DOHH2 (cell line): ENCODE measurements around the gene CFAP119.

Source experiments
- H3F3A ChIP-seq: fragments of 200-600 bp; sonication (generic), shearing (Covaris generic); 2 replicates; pipeline ENCODE4 v1.6.0; 2016; ENCODE audit warnings: antibody characterized with exemption, mild to moderate bottlenecking; ENCODE audit not compliant: control insufficient read depth, insufficient read depth
- H3K27ac ChIP-seq: fragments of 200-600 bp; sonication (generic); 2 replicates; pipeline ENCODE4 v1.5.1; 2014; ENCODE audit warnings: low read depth, mild to moderate bottlenecking, low read length, moderate library complexity
- H3K27me3 ChIP-seq: fragments of 200-600 bp; sonication (generic); 2 replicates; pipeline ENCODE4 v1.6.1; 2014; ENCODE audit warnings: mild to moderate bottlenecking, low read length, mixed read lengths; ENCODE audit not compliant: control insufficient read depth
- H3K36me3 ChIP-seq: fragments of 200-600 bp; sonication (generic); 2 replicates; pipeline ENCODE4 v1.6.1; 2014; ENCODE audit warnings: mild to moderate bottlenecking, low read length, moderate library complexity, mixed read lengths; ENCODE audit not compliant: control insufficient read depth
- H3K4me1 ChIP-seq: fragments of 200-600 bp; sonication (generic); 2 replicates; pipeline ENCODE4 v1.6.1; 2014; ENCODE audit warnings: mild to moderate bottlenecking, low read length, mixed read lengths; ENCODE audit not compliant: control insufficient read depth
- H3K4me2 ChIP-seq: fragments of 200-600 bp; sonication (generic); 2 replicates; pipeline ENCODE4 v1.6.0; 2014; ENCODE audit warnings: mild to moderate bottlenecking, low read length, moderate library complexity
- H3K4me3 ChIP-seq: fragments of 200-600 bp; sonication (generic); 2 replicates; pipeline ENCODE4 v1.5.1; 2014; ENCODE audit warnings: mild to moderate bottlenecking, low read length, mixed read lengths
- H3K79me2 ChIP-seq: fragments of 200-600 bp; sonication (generic); 2 replicates; pipeline ENCODE4 v1.6.1; 2014; ENCODE audit warnings: mild to moderate bottlenecking, low read length, mixed read lengths; ENCODE audit not compliant: control insufficient read depth
- H3K9me2 ChIP-seq: fragments of 200-600 bp; sonication (generic); replicated peaks from 2 replicates; pipeline ENCODE4 v1.6.1; 2014; ENCODE audit warnings: mild to moderate bottlenecking, low read length, mixed read lengths; ENCODE audit not compliant: control insufficient read depth
- H3K9me3 ChIP-seq: fragments of 200-600 bp; sonication (generic); 2 replicates; pipeline ENCODE4 v1.6.1; 2014; ENCODE audit warnings: antibody characterized with exemption, low read length, mixed read lengths; ENCODE audit not compliant: control insufficient read depth, insufficient read depth
- H4K20me1 ChIP-seq: fragments of 200-600 bp; sonication (generic); 2 replicates; pipeline ENCODE4 v1.6.0; 2014; ENCODE audit warnings: low read depth, mild to moderate bottlenecking, antibody characterized with exemption, low read length, moderate library complexity; ENCODE audit not compliant: control insufficient read depth, insufficient read depth
- EZH2phosphoT487 ChIP-seq: fragments of 200-600 bp; sonication (generic); IDR thresholded peaks from 2 replicates; pipeline ENCODE4 v1.6.1; 2017; ENCODE audit warnings: borderline replicate concordance, mild to moderate bottlenecking, antibody characterized with exemption, low read length, moderate library complexity, mixed read lengths
- TF ChIP-seq, protein P1 (sequence below): fragments of 200-600 bp; sonication (generic); IDR thresholded peaks from one replicate; pipeline ENCODE4 v1.5.1; 2014; ENCODE audit warnings: antibody characterized with exemption, mild to moderate bottlenecking, low read depth, low read length; ENCODE audit not compliant: poor library complexity, severe bottlenecking

Gene CFAP119

DNA sequence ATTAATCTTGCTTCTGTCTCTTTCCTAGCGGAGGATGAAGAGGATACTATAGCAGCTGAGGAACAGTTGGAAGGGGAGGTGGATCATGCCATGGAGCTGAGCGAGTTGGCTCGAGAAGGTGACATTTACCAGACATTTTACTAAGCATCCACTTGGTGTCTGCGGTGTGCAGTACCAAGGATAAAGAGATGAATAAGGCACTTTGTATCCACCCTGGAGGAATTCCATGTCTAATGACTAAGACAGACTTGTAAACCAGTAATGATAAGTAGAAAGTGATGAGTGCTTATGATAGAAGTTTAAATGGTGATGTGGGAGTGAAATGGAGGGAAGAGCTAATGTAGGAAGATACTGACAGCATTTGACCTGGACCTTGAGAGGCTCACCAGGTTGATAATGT, 50.9 kb downstream of the CFAP119 start:
- Histone ChIP-seq H3K9me2 (no peaks in the 10 kb centered on the region), H3K79me2 (peaks cover 18% of the 10 kb centered on the region), H3K4me1 (no peaks in the 10 kb centered on the region), H3F3A (no peaks in the 10 kb centered on the region; the same call in none of the 2 replicates), H3K27me3 (no peaks in the 10 kb centered on the region), H3K9me3 (no peaks in the 10 kb centered on the region), H3K4me3 (no peak overlapping the region), H3K36me3 (peaks cover 93% of the 10 kb centered on the region), H3K4me2 (no peak overlapping the region), H3K27ac (no peak overlapping the region), H4K20me1 (peaks cover 3% of the 10 kb centered on the region; the same call in 1 of the 2 replicates)
- TF ChIP-seq, protein P1, sequence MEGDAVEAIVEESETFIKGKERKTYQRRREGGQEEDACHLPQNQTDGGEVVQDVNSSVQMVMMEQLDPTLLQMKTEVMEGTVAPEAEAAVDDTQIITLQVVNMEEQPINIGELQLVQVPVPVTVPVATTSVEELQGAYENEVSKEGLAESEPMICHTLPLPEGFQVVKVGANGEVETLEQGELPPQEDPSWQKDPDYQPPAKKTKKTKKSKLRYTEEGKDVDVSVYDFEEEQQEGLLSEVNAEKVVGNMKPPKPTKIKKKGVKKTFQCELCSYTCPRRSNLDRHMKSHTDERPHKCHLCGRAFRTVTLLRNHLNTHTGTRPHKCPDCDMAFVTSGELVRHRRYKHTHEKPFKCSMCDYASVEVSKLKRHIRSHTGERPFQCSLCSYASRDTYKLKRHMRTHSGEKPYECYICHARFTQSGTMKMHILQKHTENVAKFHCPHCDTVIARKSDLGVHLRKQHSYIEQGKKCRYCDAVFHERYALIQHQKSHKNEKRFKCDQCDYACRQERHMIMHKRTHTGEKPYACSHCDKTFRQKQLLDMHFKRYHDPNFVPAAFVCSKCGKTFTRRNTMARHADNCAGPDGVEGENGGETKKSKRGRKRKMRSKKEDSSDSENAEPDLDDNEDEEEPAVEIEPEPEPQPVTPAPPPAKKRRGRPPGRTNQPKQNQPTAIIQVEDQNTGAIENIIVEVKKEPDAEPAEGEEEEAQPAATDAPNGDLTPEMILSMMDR = no peak
- no peak for TF ChIP-seq EZH2phosphoT487
